Muscle of leg (tissue), 11 donors: ENCODE results near the gene SOX13. TPM values are rescaled to one million over a fixed set of nuclear protein-coding genes. Genes with fewer than 3 reads are reported as not detected.
A peak's percentile ranks its signal among the peaks of the same experiment; 100 is the strongest.
"Not testable (repeated sequence)": the region's sequence is repeated elsewhere in the genome, so short reads cannot be mapped to it uniquely, and the experiment has no call there.

ENCODE experiments used
- DNase-seq: peaks from one replicate; pipeline ENCODE4 v3.0.0; 2013
- H3K27ac ChIP-seq: one replicate; pipeline ENCODE4 v1.5.1; 2013; ENCODE audit warnings: mild to moderate bottlenecking, low read length, control low read depth
- H3K27me3 ChIP-seq: one replicate; pipeline ENCODE4 v1.6.1; 2013; ENCODE audit warnings: low read length; ENCODE audit not compliant: control insufficient read depth, insufficient read depth
- H3K36me3 ChIP-seq: one replicate; pipeline ENCODE4 v1.6.1; 2013; ENCODE audit warnings: low read length; ENCODE audit not compliant: control insufficient read depth, insufficient read depth
- H3K4me1 ChIP-seq: one replicate; pipeline ENCODE4 v1.6.1; 2013; ENCODE audit warnings: low read length; ENCODE audit not compliant: control insufficient read depth, insufficient read depth
- H3K4me3 ChIP-seq: one replicate; pipeline ENCODE4 v1.5.1; 2013; ENCODE audit warnings: low read length, control low read depth
- H3K9me3 ChIP-seq: replicated peaks from 2 replicates; pipeline ENCODE4 v1.6.1; 2013; ENCODE audit warnings: low read depth, low read length; ENCODE audit not compliant: control insufficient read depth
- WGBS: methylation state at CpG from one replicate; pipeline ENCODE4 v1.1.5; 2013; ENCODE audit warnings: missing lambda C conversion rate; ENCODE audit not compliant: insufficient coverage; 5-methylcytosine and 5-hydroxymethylcytosine counted together
- polyA plus RNA-seq, 8 donors: library from polyadenylated mRNA; unstranded; fragments of 120-200 nt; gene quantifications; one replicate each; pipeline versions ENCODE4 v1.2.1 to v1.2.3, GENCODE V29; 2013; ENCODE audit warnings: inconsistent platforms in 1 of 8, low replicate concordance in 1 of 8; ENCODE audit not compliant: insufficient read length in 8 of 8, insufficient read depth in 1 of 8
- total RNA-seq: library from RNA; stranded (reverse); fragments of 120-200 nt; gene quantifications from one replicate; pipeline ENCODE4 v1.2.4, GENCODE V29; 2013

Gene SOX13
- total and polyA plus RNA-seq, 9 donors = 11.0 to 29.3 (median 18.8) TPM

DNA sequence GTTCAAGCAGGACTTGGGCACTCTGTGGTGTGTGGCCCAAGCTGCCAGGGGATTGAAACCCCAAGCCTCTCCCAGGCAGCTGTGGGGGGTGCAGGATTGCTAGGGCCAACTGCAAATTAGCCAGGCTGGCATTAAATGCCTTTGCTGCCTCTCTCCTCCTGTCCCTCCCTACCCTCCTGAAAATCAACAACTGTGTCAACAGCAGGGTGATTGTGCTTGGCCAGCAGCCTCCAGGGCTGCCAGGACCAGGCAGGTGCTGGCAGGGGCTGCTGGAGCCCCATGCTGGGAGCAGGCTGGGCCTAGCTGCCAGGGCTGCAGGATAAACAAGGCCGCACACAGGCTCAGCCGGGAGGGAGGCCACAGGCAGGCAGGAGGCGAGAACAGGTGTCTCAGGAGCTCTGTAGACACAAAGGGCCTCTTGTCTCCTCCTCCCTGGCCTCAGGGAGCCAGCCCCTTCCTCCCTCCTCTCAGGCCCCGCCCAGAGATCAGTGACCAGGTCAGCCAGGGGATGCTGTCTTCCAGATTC is 11.4 kb downstream of the SOX13 start:
- H3K4me3 ChIP-seq = no peak overlapping the region
- peak; percentile 89 for DNase-seq
- 35% methylated on average over 2 of the region's 4 CpGs for WGBS
- no peaks in the 10 kb centered on the region for H3K9me3 ChIP-seq
- H3K27me3 ChIP-seq = no peaks in the 10 kb centered on the region
- no peaks in the 10 kb centered on the region for H3K36me3 ChIP-seq
- peaks cover 79% of the 10 kb centered on the region for H3K4me1 ChIP-seq
- H3K27ac ChIP-seq = peak overlapping the region; percentile 87

DNA sequence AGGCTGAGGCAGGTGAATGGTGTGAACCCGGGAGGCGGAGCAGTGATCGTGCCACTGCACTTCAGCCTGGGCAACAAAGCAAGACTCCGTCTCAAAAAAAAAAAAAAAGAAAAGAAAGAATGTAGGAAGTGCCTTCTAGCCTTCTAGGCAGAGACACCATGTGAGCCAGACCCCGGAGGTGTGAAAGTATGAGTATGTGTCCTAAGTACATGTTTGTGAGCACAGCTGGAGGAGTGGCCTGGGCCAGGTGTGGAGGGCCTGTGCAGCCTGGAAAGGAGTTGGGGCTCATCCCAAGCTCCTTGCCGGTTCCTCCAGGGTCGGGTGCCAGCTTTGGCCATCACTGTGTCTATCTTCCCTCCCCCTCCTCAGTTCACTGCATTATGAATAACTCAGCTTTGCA is 13.0 kb downstream of the SOX13 start:
- 79% methylated on average over 7 of the region's 7 CpGs for WGBS
- H3K4me3 ChIP-seq = no peak overlapping the region
- no peak for DNase-seq
- H3K27me3 ChIP-seq = no peaks in the 10 kb centered on the region
- H3K9me3 ChIP-seq = no peaks in the 10 kb centered on the region
- peaks cover 75% of the 10 kb centered on the region for H3K4me1 ChIP-seq
- no peak overlapping the region for H3K27ac ChIP-seq
- H3K36me3 ChIP-seq = no peaks in the 10 kb centered on the region

DNA sequence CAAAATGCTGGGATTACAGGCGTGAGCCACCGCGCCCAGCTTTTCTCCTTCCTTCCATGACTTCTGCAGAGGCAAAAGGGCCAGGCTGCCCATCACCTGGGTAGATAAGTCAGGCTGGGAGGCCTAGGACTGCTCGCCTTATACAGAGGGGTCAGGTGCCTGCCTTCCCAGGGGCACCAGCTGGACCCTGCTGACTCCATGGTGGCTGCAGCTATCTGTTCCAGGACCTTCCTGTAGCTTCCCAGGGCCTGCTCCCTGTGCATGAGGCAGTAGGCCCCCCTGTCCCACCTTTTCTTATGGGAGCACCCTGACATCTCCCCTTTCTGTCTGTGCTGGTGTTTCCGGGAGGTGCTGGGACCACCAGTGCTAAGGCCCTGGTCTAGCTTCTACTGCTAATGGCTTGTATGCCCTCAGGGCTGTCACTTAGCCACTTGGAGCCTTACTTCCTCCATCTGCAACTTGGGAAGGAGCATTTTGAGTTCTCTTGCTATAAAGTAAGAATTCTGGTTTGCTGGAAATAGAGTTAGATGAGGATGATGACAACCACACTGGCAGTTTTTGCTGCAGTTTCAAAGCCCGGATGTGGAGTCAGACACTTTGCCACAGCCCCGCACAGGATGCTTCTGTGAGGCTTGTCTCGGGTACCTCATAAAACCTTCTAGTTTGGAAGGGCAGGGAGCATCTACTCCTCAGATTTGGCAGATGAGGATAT is 14.4 kb downstream of the SOX13 start:
- H3K4me1 ChIP-seq = peaks cover 63% of the 10 kb centered on the region
- 83% methylated on average over 4 of the region's 8 CpGs for WGBS
- H3K36me3 ChIP-seq = no peaks in the 10 kb centered on the region
- H3K27ac ChIP-seq = no peak overlapping the region
- no peaks in the 10 kb centered on the region for H3K9me3 ChIP-seq
- no peak for DNase-seq
- H3K27me3 ChIP-seq = no peaks in the 10 kb centered on the region
- no peak overlapping the region for H3K4me3 ChIP-seq

DNA sequence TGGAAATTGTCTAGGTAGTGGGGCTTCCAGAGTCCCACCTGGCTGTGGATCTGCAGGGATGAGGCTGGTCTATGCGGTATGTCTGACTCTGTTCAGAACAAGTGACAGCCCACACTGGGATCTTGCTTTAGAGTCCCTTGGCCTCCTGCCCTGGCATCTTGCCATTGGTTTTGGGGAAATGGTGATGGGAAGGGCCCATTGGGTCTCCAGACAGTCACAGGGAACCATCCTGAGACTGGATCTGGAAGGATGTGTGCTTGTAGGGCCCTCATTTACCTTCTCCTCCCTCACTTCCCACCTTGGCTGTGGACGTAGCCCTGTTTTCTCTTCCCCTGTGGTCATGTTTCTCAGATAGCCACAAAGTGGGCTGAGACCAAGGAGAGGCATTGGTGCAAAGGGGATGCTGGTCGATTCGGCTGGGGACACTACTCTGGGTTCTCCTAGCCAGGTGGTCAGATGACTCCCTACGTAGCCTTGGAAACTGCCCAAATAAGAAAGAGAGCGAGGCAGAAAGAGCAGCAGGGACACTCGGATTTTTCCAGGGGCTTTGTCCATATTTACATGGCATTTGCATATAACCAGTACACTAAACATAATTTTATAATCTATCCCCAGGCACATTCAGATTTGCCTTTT is 15.1 kb downstream of the SOX13 start:
- peak; percentile 42 for DNase-seq
- H3K36me3 ChIP-seq = no peaks in the 10 kb centered on the region
- H3K27ac ChIP-seq = peak overlapping the region; percentile 21
- no peaks in the 10 kb centered on the region for H3K9me3 ChIP-seq
- peaks cover 63% of the 10 kb centered on the region for H3K4me1 ChIP-seq
- no peak overlapping the region for H3K4me3 ChIP-seq
- 38% methylated on average over 4 of the region's 7 CpGs for WGBS
- no peaks in the 10 kb centered on the region for H3K27me3 ChIP-seq

DNA sequence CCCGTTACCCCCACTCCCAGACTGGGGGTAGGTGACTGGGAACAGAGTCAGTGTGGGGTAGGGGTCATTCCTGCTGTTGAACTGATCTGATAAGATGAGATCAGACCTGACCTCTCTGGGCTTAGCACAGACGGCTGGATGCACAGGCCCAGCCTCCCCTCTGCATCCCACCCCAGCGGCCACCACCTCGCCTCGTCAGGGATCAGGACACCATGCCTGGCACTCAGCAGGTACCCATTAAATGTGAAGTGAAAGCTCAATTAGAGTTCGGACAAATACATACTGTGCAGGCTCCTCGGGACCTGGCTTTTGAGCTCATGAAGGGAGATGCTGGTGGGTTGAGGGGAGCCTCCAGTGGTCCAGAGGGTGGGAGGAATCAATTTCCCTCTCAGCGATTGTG is 15.7 kb downstream of the SOX13 start:
- no peaks in the 10 kb centered on the region for H3K9me3 ChIP-seq
- peak overlapping the region; percentile 21 for H3K27ac ChIP-seq
- H3K36me3 ChIP-seq = no peaks in the 10 kb centered on the region
- no peak for DNase-seq
- H3K4me3 ChIP-seq = no peak overlapping the region
- 38% methylated on average over 3 of the region's 8 CpGs for WGBS
- H3K27me3 ChIP-seq = no peaks in the 10 kb centered on the region
- peaks cover 61% of the 10 kb centered on the region for H3K4me1 ChIP-seq

DNA sequence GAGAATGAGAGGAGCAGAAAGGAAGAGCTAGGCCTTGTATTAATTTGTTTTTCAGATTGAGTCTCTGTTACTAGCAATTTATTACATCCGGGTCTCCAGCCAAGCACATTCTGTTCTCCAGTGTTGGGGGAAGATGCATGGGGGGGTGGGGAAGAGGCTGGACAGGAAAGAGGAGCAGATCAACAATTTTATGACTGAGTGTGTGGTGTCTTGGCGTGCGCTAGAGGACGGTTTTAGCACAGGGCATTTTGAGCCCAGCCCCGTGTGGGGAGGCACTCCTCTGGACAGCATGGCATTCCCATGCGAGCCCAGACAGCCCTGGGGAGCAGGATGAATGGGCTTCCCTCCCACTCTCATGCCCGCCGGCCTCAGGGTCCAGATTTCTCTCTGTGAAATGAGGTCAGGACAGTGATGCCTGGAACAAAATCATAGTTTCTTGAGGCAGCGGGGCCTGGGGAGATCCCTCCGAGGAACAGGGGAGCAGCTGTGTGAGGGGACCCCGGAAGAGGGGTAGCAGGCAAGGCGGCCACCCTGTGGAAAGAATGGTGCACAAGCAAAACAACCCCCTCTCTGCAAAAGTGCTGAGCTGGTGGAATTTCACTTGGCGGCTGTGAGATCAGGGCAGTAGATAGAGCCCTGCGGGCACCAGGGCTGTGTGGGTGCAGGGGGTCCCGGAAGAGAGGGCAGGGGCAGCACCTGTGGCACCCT is 16.3 kb downstream of the SOX13 start:
- no peaks in the 10 kb centered on the region for H3K9me3 ChIP-seq
- no peaks in the 10 kb centered on the region for H3K36me3 ChIP-seq
- H3K4me3 ChIP-seq = no peak overlapping the region
- 57% methylated on average over 9 of the region's 15 CpGs for WGBS
- no peaks in the 10 kb centered on the region for H3K27me3 ChIP-seq
- peak; percentile 82 for DNase-seq
- H3K4me1 ChIP-seq = peaks cover 56% of the 10 kb centered on the region
- H3K27ac ChIP-seq = peak overlapping the region; percentile 21

DNA sequence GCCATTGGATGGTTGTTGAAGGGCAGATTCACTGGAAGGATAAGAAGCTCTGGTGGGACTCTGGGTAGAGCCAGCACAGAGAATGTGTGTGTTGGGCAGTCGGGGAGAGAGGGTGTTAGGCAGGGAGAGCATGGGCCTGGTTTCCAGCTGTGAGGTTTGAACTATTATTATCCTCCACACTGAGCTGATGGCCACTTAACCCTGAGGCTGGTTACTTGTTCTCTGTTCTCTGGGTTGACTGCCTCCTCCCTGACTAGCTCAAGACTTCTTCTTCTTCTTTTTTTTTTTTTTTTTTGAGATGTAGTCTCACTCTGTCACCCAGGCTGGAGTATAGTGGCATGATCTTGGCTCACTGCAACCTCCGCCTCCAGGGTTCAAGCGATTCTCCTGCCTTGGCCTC is 17.2 kb downstream of the SOX13 start:
- not testable (repeated sequence) for H3K27ac ChIP-seq, H3K36me3 ChIP-seq, DNase-seq, H3K4me3 ChIP-seq, H3K27me3 ChIP-seq, H3K9me3 ChIP-seq
- WGBS = no CpG with 5 or more reads among the region's 3 CpGs
- peaks cover 56% of the 10 kb centered on the region for H3K4me1 ChIP-seq

DNA sequence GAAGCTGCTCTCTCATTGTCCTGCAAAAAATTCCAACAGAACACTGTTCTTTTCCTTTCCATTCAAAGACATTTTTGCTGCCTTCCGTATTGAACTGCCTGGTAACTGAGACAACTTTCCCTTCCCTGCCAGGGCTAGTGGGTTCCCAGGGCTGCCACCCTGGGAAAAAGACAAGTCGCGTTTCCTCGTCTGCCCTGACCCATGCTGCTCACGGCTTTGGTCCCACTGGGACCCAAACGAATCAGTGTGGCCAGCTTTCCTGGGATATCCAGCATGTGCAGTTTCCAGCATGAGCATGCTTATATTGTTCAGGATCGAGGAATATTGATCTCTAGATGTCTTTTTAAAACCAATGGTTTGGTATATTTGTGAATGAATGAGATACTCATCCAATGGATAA is 18.2 kb downstream of the SOX13 start:
- H3K4me1 ChIP-seq = peaks cover 54% of the 10 kb centered on the region
- WGBS = 71% methylated on average over 6 of the region's 7 CpGs
- no peaks in the 10 kb centered on the region for H3K9me3 ChIP-seq
- no peak overlapping the region for H3K27ac ChIP-seq
- H3K4me3 ChIP-seq = no peak overlapping the region
- H3K36me3 ChIP-seq = no peaks in the 10 kb centered on the region
- H3K27me3 ChIP-seq = no peaks in the 10 kb centered on the region
- no peak for DNase-seq

DNA sequence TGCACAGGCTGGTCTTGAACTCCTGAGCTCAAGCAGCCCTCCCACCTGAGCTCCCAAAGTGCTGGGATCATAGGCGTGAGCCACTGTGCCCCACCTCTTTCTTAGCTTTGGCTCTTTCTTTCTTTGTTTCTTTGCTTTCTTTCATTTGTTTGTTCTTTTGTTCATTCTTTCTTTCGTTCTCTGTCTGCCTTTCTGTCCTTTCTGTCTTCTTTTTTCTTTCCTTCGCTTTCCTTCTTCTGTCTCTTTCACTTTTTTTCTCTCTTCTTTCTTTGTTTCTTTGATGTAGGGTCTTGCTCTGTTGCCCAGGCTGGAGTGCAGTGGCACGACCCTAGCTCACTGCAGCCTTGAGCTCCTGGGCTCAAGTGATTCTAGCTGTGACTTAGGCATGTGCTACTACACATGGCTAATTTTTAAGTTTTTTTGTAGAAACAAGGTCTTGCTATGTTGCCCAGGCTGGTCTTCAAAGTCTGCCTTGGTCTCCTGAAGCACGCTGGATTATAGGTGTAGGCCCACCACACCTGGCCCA is 18.9 kb downstream of the SOX13 start:
- Histone ChIP-seq H3K4me1 (peaks cover 54% of the 10 kb centered on the region), H3K9me3 (no peaks in the 10 kb centered on the region), H3K27ac (no peak overlapping the region), H3K36me3 (no peaks in the 10 kb centered on the region), H3K27me3 (no peaks in the 10 kb centered on the region), H3K4me3 (no peak overlapping the region)
- 86% methylated on average over 2 of the region's 5 CpGs for WGBS
- no peak for DNase-seq
